RWPE2 (cell line): ENCODE data around the gene KCNAB2.

Source experiments
- ATAC-seq: fragments of 200-7000 bp; cut with Tn5 transposase; 3 replicates; pipeline ENCODE4 v1.9.1; 2021; ENCODE audit warnings: low read depth
- DNase-seq: peaks from one replicate; pipeline ENCODE4 v3.0.0-alpha.2; 2020; ENCODE audit warnings: low spot score
- H3K27ac ChIP-seq: fragments of 450-650 bp; 2 replicates; pipeline ENCODE4 v1.5.1; 2017; ENCODE audit warnings: mild to moderate bottlenecking; ENCODE audit not compliant: poor library complexity, severe bottlenecking
- H3K27me3 ChIP-seq: fragments of 250-450 bp; sonication (Bioruptor Pico); 2 replicates; pipeline ENCODE4 v1.5.1; 2021; ENCODE audit warnings: mild to moderate bottlenecking, moderate library complexity; ENCODE audit not compliant: insufficient read depth, poor library complexity, severe bottlenecking
- H3K36me3 ChIP-seq: fragments of 250-450 bp; sonication (Bioruptor Pico); 2 replicates; pipeline ENCODE4 v1.5.1; 2020; ENCODE audit warnings: low read depth, mild to moderate bottlenecking, moderate library complexity
- H3K4me1 ChIP-seq: fragments of 250-450 bp; sonication (Bioruptor Pico); 2 replicates; pipeline ENCODE4 v1.5.1; 2021; ENCODE audit warnings: mild to moderate bottlenecking, moderate library complexity; ENCODE audit not compliant: insufficient read depth, poor library complexity, severe bottlenecking
- H3K4me3 ChIP-seq: fragments of 250-450 bp; sonication (Bioruptor Pico); 2 replicates; pipeline ENCODE4 v1.5.1; 2021; ENCODE audit warnings: mild to moderate bottlenecking, moderate library complexity; ENCODE audit not compliant: severe bottlenecking
- H3K9me3 ChIP-seq: fragments of 250-450 bp; sonication (Bioruptor Pico); 2 replicates; pipeline ENCODE4 v1.5.1; 2021; ENCODE audit warnings: mild to moderate bottlenecking, moderate library complexity; ENCODE audit not compliant: severe bottlenecking
- CTCF ChIP-seq: fragments of 450-650 bp; IDR thresholded peaks from one replicate; pipeline ENCODE4 v1.5.1; 2017; ENCODE audit warnings: mild to moderate bottlenecking, moderate library complexity; ENCODE audit not compliant: poor library complexity, severe bottlenecking

Gene KCNAB2

GRCh38 chr1:6083801-6084446, 38.2 kb downstream of the KCNAB2 start:
- DNase-seq (no peak), ATAC-seq (no peak)
- H3K27ac ChIP-seq = no peak overlapping the region

DNA sequence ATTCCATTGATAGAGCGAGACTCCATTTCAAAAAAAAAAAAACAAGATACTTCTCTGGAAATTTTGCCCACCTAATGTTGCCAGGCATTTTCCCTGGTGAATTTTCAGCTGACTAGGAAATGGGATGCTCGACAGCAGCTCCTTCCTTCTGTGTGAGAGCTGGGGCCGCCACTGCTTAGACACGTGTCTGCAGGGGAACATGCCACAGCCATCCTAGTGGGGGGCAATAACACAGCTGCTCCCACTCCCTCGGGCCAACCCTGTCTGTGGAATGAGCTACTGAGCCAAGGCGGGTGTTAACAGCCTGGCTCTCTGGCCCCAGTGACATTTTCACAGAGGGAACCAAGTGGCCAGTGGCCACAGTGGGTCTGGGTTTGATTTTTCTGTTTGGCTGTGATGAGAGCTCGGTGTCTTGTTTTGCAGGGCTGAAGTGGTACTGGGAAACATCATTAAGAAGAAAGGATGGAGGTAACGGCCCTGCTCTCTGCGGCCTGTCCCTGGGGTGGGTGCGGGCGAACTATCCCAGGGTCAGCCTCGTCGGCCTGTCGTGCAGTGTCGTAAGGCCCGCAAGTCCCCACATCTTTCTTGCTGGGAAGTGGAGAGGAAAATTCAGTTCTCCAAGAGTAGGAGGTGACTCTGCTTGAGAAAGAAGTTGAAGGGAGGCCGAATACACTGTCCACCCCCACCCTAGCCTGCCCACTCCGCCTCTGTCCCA, 39.2 kb downstream of the KCNAB2 start:
- DNase-seq = no peak
- Histone ChIP-seq H3K27ac (no peak overlapping the region), H3K4me1 (no peaks in the 10 kb centered on the region), H3K9me3 (no peaks in the 10 kb centered on the region), H3K36me3 (no peaks in the 10 kb centered on the region), H3K27me3 (no peaks in the 10 kb centered on the region), H3K4me3 (no peak overlapping the region)
- no peak for ATAC-seq
- no peak for TF ChIP-seq CTCF

More at GRCh38 chr1:6083801-6084446, 38.2 kb downstream of the KCNAB2 start:
- no peaks in the 10 kb centered on the region for H3K9me3 ChIP-seq
- no peaks in the 10 kb centered on the region for H3K4me1 ChIP-seq
- H3K4me3 ChIP-seq = no peak overlapping the region
- no peaks in the 10 kb centered on the region for H3K27me3 ChIP-seq
- no peak for TF ChIP-seq CTCF
- no peaks in the 10 kb centered on the region for H3K36me3 ChIP-seq

- H3K4me3 ChIP-seq = no peak overlapping the region
- DNase-seq (no peak), ATAC-seq (no peak)
- no peak overlapping the region for H3K27ac ChIP-seq
- no peak for TF ChIP-seq CTCF
- H3K9me3 ChIP-seq = no peaks in the 10 kb centered on the region
- no peaks in the 10 kb centered on the region for H3K27me3 ChIP-seq
- no peaks in the 10 kb centered on the region for H3K4me1 ChIP-seq
- H3K36me3 ChIP-seq = no peaks in the 10 kb centered on the region
These were observed 40.0 kb downstream of the KCNAB2 start for GRCh38 chr1:6085666-6086065.

- H3K4me1 ChIP-seq = no peaks in the 10 kb centered on the region
- no peaks in the 10 kb centered on the region for H3K36me3 ChIP-seq
- H3K27ac ChIP-seq = no peak overlapping the region
- H3K4me3 ChIP-seq = no peak overlapping the region
- H3K27me3 ChIP-seq = no peaks in the 10 kb centered on the region
- DNase-seq (no peak), ATAC-seq (no peak)
- H3K9me3 ChIP-seq = no peaks in the 10 kb centered on the region
- TF ChIP-seq CTCF = no peak
These were observed 40.7 kb downstream of the KCNAB2 start for GRCh38 chr1:6086358-6086757.
